ENCODE results near the gene ZNF280B. TPM values are rescaled to one million over a fixed set of nuclear protein-coding genes. Genes with fewer than 3 reads are reported as not detected.

ZNF280B gene
- polyA plus RNA-seq, 1 of the 3 experiments (the other 2 are of a cell fraction): 0.82 TPM

GRCh38 chr22:22523494-22523893 lies 15.0 kb upstream of the ZNF280B start:
- Histone ChIP-seq H3K9me3 (no peaks in the 10 kb centered on the region), H3K79me2 (ENCODE audit: insufficient read depth) (no peaks in the 10 kb centered on the region), H3K4me3 (ENCODE audit: low read depth in 2 of 2, low read length in 1 of 2) (no peak overlapping the region), H3K4me2 (no peak overlapping the region), H3K36me3 (replicated peaks in 1 of 2; ENCODE audit: control insufficient read depth in 1 of 2, insufficient read depth in 2 of 2, low read length in 1 of 2) (no peaks in the 10 kb centered on the region), H4K20me1 (ENCODE audit: insufficient read depth) (no peaks in the 10 kb centered on the region), H3K9ac (no peak overlapping the region), H3F3A (replicated peaks; ENCODE audit: insufficient read depth) (no peaks in the 10 kb centered on the region), H3K9me2 (no peaks in the 10 kb centered on the region), H3K4me1 (ENCODE audit: control insufficient read depth in 1 of 2, insufficient read depth in 2 of 2, low read depth in 1 of 2, low read length in 1 of 2) (no peaks in the 10 kb centered on the region), H3K27ac (ENCODE audit: low read depth in 2 of 2, low read length in 1 of 2) (no peak overlapping the region), H3K27me3 (ENCODE audit: insufficient read depth) (peaks cover 7% of the 10 kb centered on the region), H2AFZ (ENCODE audit: low read depth) (no peak overlapping the region)
- WGBS (ENCODE audit: low lambda C conversion rate): 69% methylated on average over 6 of the region's 6 CpGs
- TF ChIP-seq GATA2 (CRISPR knock-in tag; IDR thresholded peaks at IDR 0.05): no peak
- no peak for TF ChIP-seq TCF12 (IDR thresholded peaks at IDR 0.05)
- TF ChIP-seq ZBTB33 (IDR thresholded peaks at IDR 0.05; ENCODE audit: borderline replicate concordance, low read depth): no peak
- no peak for TF ChIP-seq FOSL2 (IDR thresholded peaks at IDR 0.05; ENCODE audit: borderline replicate concordance, low read depth)
- TF ChIP-seq USF2 (IDR thresholded peaks at IDR 0.05; ENCODE audit: borderline replicate concordance, low read depth, low read length): no peak
- no peak for TF ChIP-seq USF1 (IDR thresholded peaks at IDR 0.05; ENCODE audit: borderline replicate concordance, low read depth)
- TF ChIP-seq NRF1 (IDR thresholded peaks at IDR 0.05; ENCODE audit: low read depth, low read length): no peak
- TF ChIP-seq SMC3 (IDR thresholded peaks at IDR 0.05; ENCODE audit: low read depth, low read length): no peak
- TF ChIP-seq NFIC (IDR thresholded peaks at IDR 0.05; ENCODE audit: borderline replicate concordance): no peak
- no peak for TF ChIP-seq FOXJ3 (CRISPR knock-in tag; IDR thresholded peaks at IDR 0.05)
- no peak for TF ChIP-seq EP300 (IDR thresholded peaks at IDR 0.05; ENCODE audit: borderline replicate concordance in 1 of 2, low read depth in 1 of 2, low read length in 1 of 2)
- POLR2A ChIA-PET: no interaction called here
- CTCF ChIA-PET: interaction anchor here (1.0 kb wide), 1 partner anchor 15 kb away, joined by 5 read pairs; the partner anchor contains the start of gene ZNF280B
- no peak for DNase-seq

GRCh38 chr22:22521631-22522030 lies 13.1 kb upstream of the ZNF280B start:
- Histone ChIP-seq H3K79me2 (ENCODE audit: insufficient read depth) (no peaks in the 10 kb centered on the region), H3K9ac (no peak overlapping the region), H3K36me3 (replicated peaks in 1 of 2; ENCODE audit: control insufficient read depth in 1 of 2, insufficient read depth in 2 of 2, low read length in 1 of 2) (no peaks in the 10 kb centered on the region), H3K27me3 (ENCODE audit: insufficient read depth) (peaks cover 7% of the 10 kb centered on the region), H3K4me1 (ENCODE audit: control insufficient read depth in 1 of 2, insufficient read depth in 2 of 2, low read depth in 1 of 2, low read length in 1 of 2) (no peaks in the 10 kb centered on the region), H2AFZ (ENCODE audit: low read depth) (0 out of 2 replicates have a peak overlapping the region, but pooled peaks have one; percentile 29), H3K4me3 (ENCODE audit: low read depth in 2 of 2, low read length in 1 of 2) (no peak overlapping the region), H3F3A (replicated peaks; ENCODE audit: insufficient read depth) (no peaks in the 10 kb centered on the region), H3K4me2 (no peak overlapping the region), H4K20me1 (ENCODE audit: insufficient read depth) (no peaks in the 10 kb centered on the region), H3K27ac (ENCODE audit: low read depth in 2 of 2, low read length in 1 of 2) (no peak overlapping the region), H3K9me3 (no peaks in the 10 kb centered on the region), H3K9me2 (no peaks in the 10 kb centered on the region)
- CTCF ChIA-PET: interaction anchor here (1.0 to 1.7 kb wide), 3 partner anchors 13 to 167 kb away, joined by 3 read pairs; partner anchors contain the start of gene ZNF280B
- WGBS (ENCODE audit: low lambda C conversion rate): 64% methylated on average over 8 of the region's 8 CpGs
- POLR2A ChIA-PET: no interaction called here
- TF ChIP-seq NFIC (IDR thresholded peaks at IDR 0.05; ENCODE audit: borderline replicate concordance): no peak
- DNase-seq: no peak

Data from SK-N-SH (cell line).